ENCODE results near the gene TNK2. TPM values are rescaled to one million over a fixed set of nuclear protein-coding genes. Genes with fewer than 3 reads are reported as not detected.

Gene TNK2
- total RNA-seq, 1 experiment from 2014 or later, result 22.2 TPM

Other genes with a start within 250 kb of the TNK2 start
- not detected in 2 replicates for gene MUC20, start 187.6 kb downstream of the TNK2 start, total RNA-seq (2014; rRNA removed; shearing (Covaris generic); ENCODE audit: low replicate concordance)
- not detected in 2 replicates for gene MUC4, start 96.6 kb downstream of the TNK2 start, total RNA-seq (2014; rRNA removed; shearing (Covaris generic); ENCODE audit: low replicate concordance)
- 49.9 and 59.5 TPM in 2 replicates for gene TFRC, start 173.5 kb upstream of the TNK2 start, total RNA-seq (2014; rRNA removed; shearing (Covaris generic); ENCODE audit: low replicate concordance)

Data from MG63 (cell line).